ENCODE measurements around the gene GNG11. TPM values are rescaled to one million over a fixed set of nuclear protein-coding genes. Genes with fewer than 3 reads are reported as not detected.

The GNG11 gene
- total and polyA plus RNA-seq, 2 of the 13 experiments (the other 11 are each of a cell fraction or from before 2014, with no cell fraction given) = not detected

GRCh38 chr7:93894426-93894825 is 27.1 kb upstream of the GNG11 start (continued):
- TF ChIP-seq, protein P1, sequence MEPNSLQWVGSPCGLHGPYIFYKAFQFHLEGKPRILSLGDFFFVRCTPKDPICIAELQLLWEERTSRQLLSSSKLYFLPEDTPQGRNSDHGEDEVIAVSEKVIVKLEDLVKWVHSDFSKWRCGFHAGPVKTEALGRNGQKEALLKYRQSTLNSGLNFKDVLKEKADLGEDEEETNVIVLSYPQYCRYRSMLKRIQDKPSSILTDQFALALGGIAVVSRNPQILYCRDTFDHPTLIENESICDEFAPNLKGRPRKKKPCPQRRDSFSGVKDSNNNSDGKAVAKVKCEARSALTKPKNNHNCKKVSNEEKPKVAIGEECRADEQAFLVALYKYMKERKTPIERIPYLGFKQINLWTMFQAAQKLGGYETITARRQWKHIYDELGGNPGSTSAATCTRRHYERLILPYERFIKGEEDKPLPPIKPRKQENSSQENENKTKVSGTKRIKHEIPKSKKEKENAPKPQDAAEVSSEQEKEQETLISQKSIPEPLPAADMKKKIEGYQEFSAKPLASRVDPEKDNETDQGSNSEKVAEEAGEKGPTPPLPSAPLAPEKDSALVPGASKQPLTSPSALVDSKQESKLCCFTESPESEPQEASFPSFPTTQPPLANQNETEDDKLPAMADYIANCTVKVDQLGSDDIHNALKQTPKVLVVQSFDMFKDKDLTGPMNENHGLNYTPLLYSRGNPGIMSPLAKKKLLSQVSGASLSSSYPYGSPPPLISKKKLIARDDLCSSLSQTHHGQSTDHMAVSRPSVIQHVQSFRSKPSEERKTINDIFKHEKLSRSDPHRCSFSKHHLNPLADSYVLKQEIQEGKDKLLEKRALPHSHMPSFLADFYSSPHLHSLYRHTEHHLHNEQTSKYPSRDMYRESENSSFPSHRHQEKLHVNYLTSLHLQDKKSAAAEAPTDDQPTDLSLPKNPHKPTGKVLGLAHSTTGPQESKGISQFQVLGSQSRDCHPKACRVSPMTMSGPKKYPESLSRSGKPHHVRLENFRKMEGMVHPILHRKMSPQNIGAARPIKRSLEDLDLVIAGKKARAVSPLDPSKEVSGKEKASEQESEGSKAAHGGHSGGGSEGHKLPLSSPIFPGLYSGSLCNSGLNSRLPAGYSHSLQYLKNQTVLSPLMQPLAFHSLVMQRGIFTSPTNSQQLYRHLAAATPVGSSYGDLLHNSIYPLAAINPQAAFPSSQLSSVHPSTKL (CRISPR knock-in tag; IDR thresholded peaks at IDR 0.05) = no peak
- TF ChIP-seq NCOA5 (CRISPR knock-in tag; IDR thresholded peaks at IDR 0.05) (no peak), ZFAT (CRISPR knock-in tag; conservative IDR thresholded peaks at IDR 0.05) (no peak), ZSCAN29 (CRISPR knock-in tag; conservative IDR thresholded peaks at IDR 0.05) (no peak), ZNF329 (CRISPR knock-in tag; IDR thresholded peaks at IDR 0.05; ENCODE audit: low read depth) (no peak)

- Histone ChIP-seq H3K79me2 (ENCODE audit: insufficient read depth, low read length) (no peaks in the 10 kb centered on the region), H4K20me1 (ENCODE audit: insufficient read depth, low read length) (no peaks in the 10 kb centered on the region), H3K9me3 (ENCODE audit: low read length) (no peaks in the 10 kb centered on the region), H3K4me2 (ENCODE audit: low read depth, low read length) (no peak overlapping the region), H3K36me3 (replicated peaks in 1 of 2; ENCODE audit: control insufficient read depth in 1 of 2, insufficient read depth in 2 of 2, low read length in 2 of 2) (no peaks in the 10 kb centered on the region), H2AFZ (ENCODE audit: low read length) (no peak overlapping the region), H3K4me3 (replicated peaks in 1 of 3; ENCODE audit: insufficient read depth in 1 of 3, low read depth in 2 of 3, low read length in 3 of 3) (no peak overlapping the region), H3K4me1 (ENCODE audit: insufficient read depth, low read length) (0 out of 2 replicates have a peak, but pooled peaks cover 3% of the 10 kb centered on the region), H3K27ac (ENCODE audit: extremely low read length, insufficient read depth, low read length) (no peak overlapping the region), H3K27me3 (ENCODE audit: control insufficient read depth in 1 of 2, insufficient read depth in 2 of 2, low read length in 2 of 2) (peaks cover 4 to 11% of the 10 kb centered on the region in 2 experiments; a peak in 2 of 5 replicates), H3K9ac (ENCODE audit: insufficient read depth, low read depth, low read length) (no peak overlapping the region)
- no peak for DNase-seq (ENCODE audit: low spot score)
- in situ Hi-C loops (cut with HindIII; ENCODE audit: extremely low pct_ligation_motif_present, low pct_unique_long_range_greater_than_20kb) = no loop called here
- WGBS (ENCODE audit: low lambda C conversion rate) = 0% methylated on average over 3 of the region's 3 CpGs
- no peak for ATAC-seq
- intact Hi-C loops (cut with micrococcal nuclease; ENCODE audit: unreplicated experiment) = no loop called here
- FAIRE-seq = no peak
- ChIA-PET CTCF (ENCODE audit: low intra/inter-chr PET ratio, low total read pairs) (no interaction called here), POLR2A (no interaction called here)
- BruUV-seq (replicated peaks) = no TSS peak
- TF ChIP-seq U2AF2 (IDR thresholded peaks at IDR 0.05; ENCODE audit: low read depth, low read length) (no peak), ZNF687 (CRISPR knock-in tag; IDR thresholded peaks at IDR 0.05) (no peak), FOXP1 (IDR thresholded peaks at IDR 0.05) (no peak), FOXP1 (CRISPR knock-in tag; IDR thresholded peaks at IDR 0.05) (no peak), ZNF383 (CRISPR knock-in tag; IDR thresholded peaks at IDR 0.05; ENCODE audit: borderline replicate concordance) (no peak), KDM5B (CRISPR knock-in tag; IDR thresholded peaks at IDR 0.05; ENCODE audit: borderline replicate concordance) (no peak), ATF4 (CRISPR knock-in tag; IDR thresholded peaks at IDR 0.05) (no peak), FOXK1 (CRISPR knock-in tag; IDR thresholded peaks at IDR 0.05; ENCODE audit: borderline replicate concordance, low read depth) (no peak), CEBPG (CRISPR knock-in tag; IDR thresholded peaks at IDR 0.05) (no peak), ZNF205 (CRISPR knock-in tag; IDR thresholded peaks at IDR 0.05) (no peak), POLR2A (IDR thresholded peaks at IDR 0.05; ENCODE audit: insufficient read depth in 1 of 2, low read depth in 2 of 2, low read length in 2 of 2) (no peak)
Observed at GRCh38 chr7:93894966-93895640, 26.4 kb upstream of the GNG11 start.
